Type B pancreatic cell (in vitro differentiated cells): ENCODE data around the gene PLPP4. TPM values are rescaled to one million over a fixed set of nuclear protein-coding genes. Genes with fewer than 3 reads are reported as not detected.

Experiments
- DNase-seq: peaks from one replicate; pipeline ENCODE4 v3.0.0; 2021; ENCODE audit warnings: mixed read lengths; ENCODE audit not compliant: unreplicated experiment; ENCODE audit errors: extremely low spot score
- H3K27ac Mint-ChIP-seq: 2 replicates; pipeline ENCODE4 v1.8.0; 2021; ENCODE audit warnings: mild to moderate bottlenecking, mixed read lengths
- H3K27me3 Mint-ChIP-seq: 2 replicates; pipeline ENCODE4 v1.8.0; 2021; ENCODE audit warnings: mixed read lengths
- H3K36me3 Mint-ChIP-seq: 2 replicates; pipeline ENCODE4 v1.8.0; 2021; ENCODE audit warnings: mixed read lengths
- H3K4me1 Mint-ChIP-seq: one replicate; pipeline ENCODE4 v1.8.0; 2021; ENCODE audit warnings: mixed read lengths; ENCODE audit not compliant: unreplicated experiment
- H3K4me3 Mint-ChIP-seq: 2 replicates; pipeline ENCODE4 v1.8.0; 2021; ENCODE audit warnings: mild to moderate bottlenecking, mixed read lengths
- H3K9me3 Mint-ChIP-seq: 2 replicates; pipeline ENCODE4 v1.8.0; 2021; ENCODE audit warnings: mixed read lengths
- total RNA-seq: library from RNA; stranded (reverse); gene quantifications from 2 replicates; pipeline ENCODE4 v1.2.1, GENCODE V29; 2021; ENCODE audit warnings: low replicate concordance
- TF ChIP-seq, protein P1 (sequence below): fragments of 200-600 bp; sonication (generic); conservative IDR thresholded peaks from 2 replicates; pipeline ENCODE4 v1.5.0; 2021; ENCODE audit warnings: antibody characterized with exemption, mild to moderate bottlenecking

PLPP4 gene
- total RNA-seq, 1 donor from 2014 or later: 4.4 TPM

DNA sequence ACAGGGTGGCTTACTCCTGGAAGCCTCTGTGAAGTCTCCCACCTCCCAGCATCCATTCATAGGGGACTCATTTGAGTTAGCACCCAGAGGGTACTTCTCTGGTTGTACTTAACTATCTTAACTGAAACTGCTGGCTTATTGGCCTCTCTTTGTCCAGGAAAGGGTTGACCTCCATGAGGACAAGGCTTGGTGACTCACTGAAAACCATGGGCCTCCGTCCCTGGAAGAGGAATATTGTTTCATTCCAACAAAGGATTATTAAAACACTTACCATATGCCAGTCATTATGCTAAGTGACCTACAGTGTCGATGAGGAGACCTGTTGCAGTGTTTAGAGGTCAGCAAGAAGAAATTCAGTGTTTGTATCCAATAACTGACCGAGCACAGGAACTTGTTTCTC, 175.9 kb downstream of the PLPP4 start:
- no peak for DNase-seq
- no peak overlapping the region for H3K4me3 Mint-ChIP-seq
- no peak overlapping the region for H3K27ac Mint-ChIP-seq
- H3K27me3 Mint-ChIP-seq: peaks cover 15% of the 10 kb centered on the region
- peaks cover 4% of the 10 kb centered on the region for H3K9me3 Mint-ChIP-seq
- H3K36me3 Mint-ChIP-seq: no peaks in the 10 kb centered on the region
- no peaks in the 10 kb centered on the region for H3K4me1 Mint-ChIP-seq
- TF ChIP-seq, protein P1, sequence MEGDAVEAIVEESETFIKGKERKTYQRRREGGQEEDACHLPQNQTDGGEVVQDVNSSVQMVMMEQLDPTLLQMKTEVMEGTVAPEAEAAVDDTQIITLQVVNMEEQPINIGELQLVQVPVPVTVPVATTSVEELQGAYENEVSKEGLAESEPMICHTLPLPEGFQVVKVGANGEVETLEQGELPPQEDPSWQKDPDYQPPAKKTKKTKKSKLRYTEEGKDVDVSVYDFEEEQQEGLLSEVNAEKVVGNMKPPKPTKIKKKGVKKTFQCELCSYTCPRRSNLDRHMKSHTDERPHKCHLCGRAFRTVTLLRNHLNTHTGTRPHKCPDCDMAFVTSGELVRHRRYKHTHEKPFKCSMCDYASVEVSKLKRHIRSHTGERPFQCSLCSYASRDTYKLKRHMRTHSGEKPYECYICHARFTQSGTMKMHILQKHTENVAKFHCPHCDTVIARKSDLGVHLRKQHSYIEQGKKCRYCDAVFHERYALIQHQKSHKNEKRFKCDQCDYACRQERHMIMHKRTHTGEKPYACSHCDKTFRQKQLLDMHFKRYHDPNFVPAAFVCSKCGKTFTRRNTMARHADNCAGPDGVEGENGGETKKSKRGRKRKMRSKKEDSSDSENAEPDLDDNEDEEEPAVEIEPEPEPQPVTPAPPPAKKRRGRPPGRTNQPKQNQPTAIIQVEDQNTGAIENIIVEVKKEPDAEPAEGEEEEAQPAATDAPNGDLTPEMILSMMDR: no peak

DNA sequence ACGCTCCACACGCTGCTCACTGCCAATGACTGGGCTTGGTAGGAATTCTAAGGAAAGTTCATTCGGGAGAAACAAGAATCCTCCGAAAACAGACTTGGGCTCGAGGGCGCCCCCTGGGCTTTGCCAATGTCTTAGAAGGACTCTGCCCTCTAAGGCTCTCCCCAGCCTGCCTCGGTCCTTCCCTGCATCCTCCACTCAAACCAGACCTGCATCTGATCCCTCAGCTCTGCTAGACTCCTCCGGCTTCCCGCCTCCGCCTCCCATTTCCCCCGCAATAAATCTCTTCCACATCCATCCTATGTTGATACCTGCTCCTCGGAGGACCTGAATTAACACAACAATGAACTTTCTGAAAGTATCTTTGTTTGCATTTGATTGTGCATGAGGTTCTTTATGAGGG, 177.6 kb downstream of the PLPP4 start:
- no peak overlapping the region for H3K27ac Mint-ChIP-seq
- H3K4me3 Mint-ChIP-seq: no peak overlapping the region
- H3K36me3 Mint-ChIP-seq: no peaks in the 10 kb centered on the region
- peaks cover 24% of the 10 kb centered on the region for H3K27me3 Mint-ChIP-seq
- TF ChIP-seq, protein P1: peak; percentile 50
- no peak for DNase-seq
- peaks cover 1% of the 10 kb centered on the region for H3K9me3 Mint-ChIP-seq
- no peaks in the 10 kb centered on the region for H3K4me1 Mint-ChIP-seq
